Measurements from ENCODE around the gene AIF1.

AIF1 gene

GRCh38 chr6:31632279-31632946 lies 17.4 kb downstream of the AIF1 start:
- no peak overlapping the region for H3K9ac ChIP-seq (ENCODE audit: low read length)
- peaks cover 9% of the 10 kb centered on the region for H3K36me3 ChIP-seq (replicated peaks; ENCODE audit: insufficient read depth, low read length)
- no peak for TF ChIP-seq EZH2 (optimal IDR thresholded peaks at IDR 0.05; ENCODE audit: low read depth, low read length)
- no peak for TF ChIP-seq CTCF (IDR thresholded peaks at IDR 0.05; ENCODE audit: low read length)
- no peak for TF ChIP-seq EZH2phosphoT487 (IDR thresholded peaks at IDR 0.05; ENCODE audit: low read length)
- H3K4me1 ChIP-seq (ENCODE audit: low read length): no peaks in the 10 kb centered on the region
- H3K9me3 ChIP-seq (replicated peaks; ENCODE audit: insufficient read depth, low read length): no peaks in the 10 kb centered on the region
- H3K79me2 ChIP-seq (ENCODE audit: low read length): peaks cover 48% of the 10 kb centered on the region
- H3K4me2 ChIP-seq (ENCODE audit: low read depth, low read length): no peak overlapping the region
- H3K27me3 ChIP-seq (replicated peaks; ENCODE audit: insufficient read depth, low read length): no peaks in the 10 kb centered on the region
- H4K20me1 ChIP-seq (ENCODE audit: insufficient read depth, low read length): no peaks in the 10 kb centered on the region; the same call in 1 of the 2 replicates
- H3K4me3 ChIP-seq (ENCODE audit: low read length): no peak overlapping the region
- no peaks in the 10 kb centered on the region for H3K9me2 ChIP-seq (replicated peaks; ENCODE audit: insufficient read depth, low read length)
- no peak overlapping the region for H2AFZ ChIP-seq (ENCODE audit: low read length)
- DNase-seq: no peak
- no peak overlapping the region for H3K27ac ChIP-seq (ENCODE audit: low read length)
- H3F3A ChIP-seq (ENCODE audit: insufficient read depth, low read length): peaks cover 13% of the 10 kb centered on the region; the same call in 1 of the 2 replicates

GRCh38 chr6:31633447-31633846 lies 18.4 kb downstream of the AIF1 start:
- DNase-seq: no peak
- peaks cover 20% of the 10 kb centered on the region; the same call in 1 of the 2 replicates for H3F3A ChIP-seq (ENCODE audit: insufficient read depth, low read length)
- H3K9me2 ChIP-seq (replicated peaks; ENCODE audit: insufficient read depth, low read length): no peaks in the 10 kb centered on the region
- no peaks in the 10 kb centered on the region for H3K27me3 ChIP-seq (replicated peaks; ENCODE audit: insufficient read depth, low read length)
- H2AFZ ChIP-seq (ENCODE audit: low read length): no peak overlapping the region
- TF ChIP-seq EZH2 (optimal IDR thresholded peaks at IDR 0.05; ENCODE audit: low read depth, low read length) (no peak), CTCF (IDR thresholded peaks at IDR 0.05; ENCODE audit: low read length) (no peak), EZH2phosphoT487 (IDR thresholded peaks at IDR 0.05; ENCODE audit: low read length) (no peak)
- no peak overlapping the region for H3K4me3 ChIP-seq (ENCODE audit: low read length)
- H3K79me2 ChIP-seq (ENCODE audit: low read length): peaks cover 38% of the 10 kb centered on the region
- H3K9me3 ChIP-seq (replicated peaks; ENCODE audit: insufficient read depth, low read length): no peaks in the 10 kb centered on the region
- H3K36me3 ChIP-seq (replicated peaks; ENCODE audit: insufficient read depth, low read length): peaks cover 6% of the 10 kb centered on the region
- H3K9ac ChIP-seq (ENCODE audit: low read length): no peak overlapping the region
- no peak overlapping the region for H3K4me2 ChIP-seq (ENCODE audit: low read depth, low read length)
- no peaks in the 10 kb centered on the region; the same call in 1 of the 2 replicates for H4K20me1 ChIP-seq (ENCODE audit: insufficient read depth, low read length)
- H3K4me1 ChIP-seq (ENCODE audit: low read length): no peaks in the 10 kb centered on the region
- no peak overlapping the region for H3K27ac ChIP-seq (ENCODE audit: low read length)

GRCh38 chr6:31634131-31634530 lies 19.1 kb downstream of the AIF1 start:
- no peak for DNase-seq
- no peak overlapping the region for H3K4me3 ChIP-seq (ENCODE audit: low read length)
- no peaks in the 10 kb centered on the region for H4K20me1 ChIP-seq (ENCODE audit: insufficient read depth, low read length)
- no peak overlapping the region for H3K27ac ChIP-seq (ENCODE audit: low read length)
- H3K4me1 ChIP-seq (ENCODE audit: low read length): no peaks in the 10 kb centered on the region
- H2AFZ ChIP-seq (ENCODE audit: low read length): no peak overlapping the region
- H3K79me2 ChIP-seq (ENCODE audit: low read length): peaks cover 34% of the 10 kb centered on the region
- H3K27me3 ChIP-seq (replicated peaks; ENCODE audit: insufficient read depth, low read length): no peaks in the 10 kb centered on the region
- no peak overlapping the region for H3K4me2 ChIP-seq (ENCODE audit: low read depth, low read length)
- peaks cover 6% of the 10 kb centered on the region for H3K36me3 ChIP-seq (replicated peaks; ENCODE audit: insufficient read depth, low read length)
- no peaks in the 10 kb centered on the region for H3K9me2 ChIP-seq (replicated peaks; ENCODE audit: insufficient read depth, low read length)
- TF ChIP-seq EZH2phosphoT487 (IDR thresholded peaks at IDR 0.05; ENCODE audit: low read length) (no peak), CTCF (IDR thresholded peaks at IDR 0.05; ENCODE audit: low read length) (no peak), EZH2 (optimal IDR thresholded peaks at IDR 0.05; ENCODE audit: low read depth, low read length) (no peak)
- H3K9ac ChIP-seq (ENCODE audit: low read length): no peak overlapping the region
- H3K9me3 ChIP-seq (replicated peaks; ENCODE audit: insufficient read depth, low read length): no peaks in the 10 kb centered on the region
- H3F3A ChIP-seq (ENCODE audit: insufficient read depth, low read length): peaks cover 20% of the 10 kb centered on the region; the same call in 1 of the 2 replicates

Measured in MM.1S (cell line).